Colonic mucosa (tissue), 4 donors: Measurements from ENCODE around the gene HAO1. TPM values are rescaled to one million over a fixed set of nuclear protein-coding genes. Genes with fewer than 3 reads are reported as not detected.

ENCODE experiments used
- DNase-seq: peaks from one replicate; pipeline ENCODE4 v3.0.0-alpha.2; 2020
- H3K27ac ChIP-seq: fragments of 200-600 bp; one replicate; pipeline ENCODE4 v1.8.0; 2021
- H3K27me3 ChIP-seq: fragments of 200-600 bp; one replicate; pipeline ENCODE4 v1.8.0; 2021
- H3K36me3 ChIP-seq: fragments of 200-600 bp; one replicate; pipeline ENCODE4 v1.8.0; 2021
- H3K4me1 ChIP-seq: fragments of 200-600 bp; one replicate; pipeline ENCODE4 v1.8.0; 2021; ENCODE audit warnings: mild to moderate bottlenecking
- H3K4me3 ChIP-seq: fragments of 200-600 bp; one replicate; pipeline ENCODE4 v1.8.0; 2021
- H3K9ac ChIP-seq, 2 donors: one replicate each; pipeline ENCODE4 v1.7.0; 2013; ENCODE audit warnings: control low read depth in 2 of 2, low read depth in 2 of 2, low read length in 2 of 2
- H3K9me3 ChIP-seq: fragments of 200-600 bp; one replicate; pipeline ENCODE4 v1.8.0; 2021
- intact Hi-C: fragments of 100-400 bp; cut with DNase I; formaldehyde crosslinking; loops from one replicate; pipeline ENCODE4 v1.14.1; 2022
- total RNA-seq, 2 donors: library from RNA; stranded (reverse); fragmentation: NEBNext Ultra II Directional in 1 of 2; extraction: Animal tissue kit (Norgen Biotek cat#: 25700) in 1 of 2; gene quantifications; one replicate each; pipeline ENCODE4 v1.2.1, GENCODE V29; 2021
- TF ChIP-seq, protein P1 (sequence below): fragments of 200-600 bp; IDR thresholded peaks from one replicate; pipeline ENCODE4 v1.8.0; 2022; ENCODE audit warnings: antibody characterized with exemption, mild to moderate bottlenecking
- donor health status: healthy.
- donor health status: DM: no; HTN: no; CAD: no.
- donor health status: DM: no; HTN: no; CAD: no.

HAO1 gene
- total RNA-seq, 2 donors from 2014 or later = not detected

DNA sequence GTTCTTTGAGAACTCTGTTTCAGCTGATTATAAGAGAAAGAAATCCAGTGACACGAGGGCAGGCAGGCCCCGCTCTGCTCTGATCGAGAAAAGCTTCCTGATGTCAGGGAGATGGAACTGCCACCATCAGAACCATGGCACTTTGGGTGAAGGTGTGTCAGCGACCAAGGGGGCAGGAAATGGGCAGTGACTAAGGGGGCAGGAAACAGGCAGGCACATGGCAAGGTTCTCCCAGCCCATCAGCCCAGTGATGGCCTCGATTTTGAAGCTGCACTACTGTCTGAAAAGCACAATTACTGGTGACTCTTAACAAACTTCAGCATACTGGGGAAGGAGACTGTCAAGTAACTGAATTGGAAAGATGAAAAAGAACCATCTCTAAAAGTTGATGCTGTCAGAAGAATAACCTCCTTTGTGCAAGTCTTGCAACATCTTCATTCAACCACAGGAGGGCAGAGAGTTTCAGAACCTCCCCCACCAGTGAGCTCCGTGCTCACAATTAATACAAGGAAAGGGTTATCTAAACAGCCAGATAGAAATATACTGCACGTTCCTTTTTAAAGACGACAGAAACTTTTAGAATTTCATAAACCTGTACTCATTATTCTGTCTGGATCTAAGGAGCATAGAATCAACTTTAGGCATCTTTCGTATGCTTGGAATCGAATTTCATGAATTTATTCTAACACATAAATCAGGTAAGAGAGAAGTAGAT lies 40.2 kb upstream of the HAO1 start:
- no peak for DNase-seq
- no peaks in the 10 kb centered on the region for H3K4me1 ChIP-seq
- TF ChIP-seq, protein P1, sequence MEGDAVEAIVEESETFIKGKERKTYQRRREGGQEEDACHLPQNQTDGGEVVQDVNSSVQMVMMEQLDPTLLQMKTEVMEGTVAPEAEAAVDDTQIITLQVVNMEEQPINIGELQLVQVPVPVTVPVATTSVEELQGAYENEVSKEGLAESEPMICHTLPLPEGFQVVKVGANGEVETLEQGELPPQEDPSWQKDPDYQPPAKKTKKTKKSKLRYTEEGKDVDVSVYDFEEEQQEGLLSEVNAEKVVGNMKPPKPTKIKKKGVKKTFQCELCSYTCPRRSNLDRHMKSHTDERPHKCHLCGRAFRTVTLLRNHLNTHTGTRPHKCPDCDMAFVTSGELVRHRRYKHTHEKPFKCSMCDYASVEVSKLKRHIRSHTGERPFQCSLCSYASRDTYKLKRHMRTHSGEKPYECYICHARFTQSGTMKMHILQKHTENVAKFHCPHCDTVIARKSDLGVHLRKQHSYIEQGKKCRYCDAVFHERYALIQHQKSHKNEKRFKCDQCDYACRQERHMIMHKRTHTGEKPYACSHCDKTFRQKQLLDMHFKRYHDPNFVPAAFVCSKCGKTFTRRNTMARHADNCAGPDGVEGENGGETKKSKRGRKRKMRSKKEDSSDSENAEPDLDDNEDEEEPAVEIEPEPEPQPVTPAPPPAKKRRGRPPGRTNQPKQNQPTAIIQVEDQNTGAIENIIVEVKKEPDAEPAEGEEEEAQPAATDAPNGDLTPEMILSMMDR = no peak
- intact Hi-C loops = no loop called here
- H3K4me3 ChIP-seq = no peak overlapping the region
- H3K9ac ChIP-seq = no peak overlapping the region
- no peaks in the 10 kb centered on the region for H3K9me3 ChIP-seq
- no peaks in the 10 kb centered on the region for H3K36me3 ChIP-seq
- H3K27me3 ChIP-seq = no peaks in the 10 kb centered on the region
- no peak overlapping the region for H3K27ac ChIP-seq

DNA sequence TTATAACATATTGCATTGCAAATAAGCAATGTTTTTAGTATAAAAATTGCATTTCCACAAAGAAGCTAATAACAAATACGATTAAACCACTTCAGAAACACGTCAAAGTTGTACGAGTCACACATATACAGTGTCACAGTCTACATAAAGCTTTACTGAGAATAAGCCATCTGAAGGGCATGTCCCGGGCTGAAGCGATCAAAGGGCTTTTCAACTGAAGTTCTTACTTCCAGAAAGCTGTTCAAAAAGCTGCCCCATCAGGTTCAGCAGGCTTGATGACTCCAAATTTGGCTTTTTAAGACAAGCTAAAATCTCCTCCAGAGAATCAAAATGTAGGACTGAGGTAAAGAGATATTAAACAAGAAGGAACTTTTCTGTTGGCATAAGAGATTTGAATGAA lies 37.5 kb upstream of the HAO1 start:
- no peak overlapping the region for H3K9ac ChIP-seq
- H3K9me3 ChIP-seq = no peaks in the 10 kb centered on the region
- intact Hi-C loops = no loop called here

DNA sequence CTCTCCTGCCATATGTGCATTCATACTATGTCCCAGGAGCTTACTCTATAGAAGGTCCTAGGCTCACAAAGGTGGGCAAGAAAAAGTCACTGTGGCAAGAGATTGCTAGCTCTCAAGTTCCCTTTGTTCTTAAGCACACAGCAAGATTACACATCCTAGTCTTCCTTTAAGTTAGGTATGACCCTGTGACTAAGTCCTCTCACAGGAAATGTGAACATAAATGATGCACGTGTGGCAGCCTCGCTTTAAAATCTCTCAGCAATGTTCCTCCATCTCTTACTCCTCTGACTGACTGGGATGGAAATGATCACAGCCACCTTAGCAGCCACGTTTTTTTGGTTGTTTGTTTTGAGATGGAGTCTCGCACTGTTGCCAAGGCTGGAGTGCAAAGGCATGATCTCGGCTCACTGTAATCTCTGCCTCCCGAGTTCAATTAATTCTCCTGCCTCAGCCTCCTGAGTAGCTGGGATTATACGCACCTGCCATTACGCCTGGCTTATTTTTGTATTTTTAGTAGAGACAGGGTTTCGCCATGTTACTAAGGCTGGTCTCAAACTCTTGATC lies 35.7 kb upstream of the HAO1 start:
- Histone ChIP-seq H3K9ac (no peak overlapping the region), H3K4me3 (no peak overlapping the region), H3K27me3 (no peaks in the 10 kb centered on the region), H3K27ac (no peak overlapping the region), H3K9me3 (no peaks in the 10 kb centered on the region), H3K4me1 (no peaks in the 10 kb centered on the region), H3K36me3 (no peaks in the 10 kb centered on the region)
- intact Hi-C loops = no loop called here
- DNase-seq = no peak
- TF ChIP-seq, protein P1 = no peak

More for the DNA sequence above, 37.5 kb upstream of the HAO1 start:
- TF ChIP-seq, protein P1 = no peak
- Histone ChIP-seq H3K4me3 (no peak overlapping the region), H3K27me3 (no peaks in the 10 kb centered on the region), H3K4me1 (no peaks in the 10 kb centered on the region), H3K36me3 (no peaks in the 10 kb centered on the region), H3K27ac (no peak overlapping the region)
- no peak for DNase-seq

DNA sequence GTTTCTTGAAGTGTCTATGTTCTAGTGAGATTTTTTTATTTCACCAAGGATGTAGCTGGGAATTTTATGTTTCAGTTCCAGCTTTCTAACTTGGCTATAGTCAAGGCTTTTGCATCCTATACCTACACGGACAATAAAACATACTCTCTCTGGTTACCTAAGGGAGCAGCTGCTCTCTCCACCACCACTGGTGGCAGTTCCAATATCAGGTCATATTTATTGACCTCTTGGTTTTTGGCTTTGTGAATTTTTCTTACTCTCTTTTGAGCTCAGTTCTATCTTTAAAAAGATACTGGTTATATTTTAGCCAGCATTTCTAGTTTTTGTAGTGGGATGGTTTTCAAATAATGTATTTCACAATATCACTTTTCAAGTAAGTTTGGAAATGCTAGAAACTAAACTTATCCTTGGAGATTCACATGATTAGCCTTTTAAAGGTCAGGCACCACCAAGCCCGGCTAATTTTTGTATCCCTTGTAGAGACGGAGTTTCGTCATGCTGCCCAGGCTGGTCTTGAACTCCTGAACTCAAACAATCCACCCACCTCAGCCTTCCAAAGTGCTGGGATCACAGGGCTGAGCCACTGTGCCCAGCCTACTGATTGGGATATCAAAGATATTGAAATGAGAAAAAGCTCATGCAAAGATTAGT lies 34.7 kb upstream of the HAO1 start:
- no peak overlapping the region for H3K27ac ChIP-seq
- no peaks in the 10 kb centered on the region for H3K27me3 ChIP-seq
- intact Hi-C loops = no loop called here
- TF ChIP-seq, protein P1 = no peak
- no peaks in the 10 kb centered on the region for H3K4me1 ChIP-seq
- no peaks in the 10 kb centered on the region for H3K36me3 ChIP-seq
- no peak overlapping the region for H3K9ac ChIP-seq
- DNase-seq = no peak
- H3K4me3 ChIP-seq = no peak overlapping the region
- no peaks in the 10 kb centered on the region for H3K9me3 ChIP-seq

DNA sequence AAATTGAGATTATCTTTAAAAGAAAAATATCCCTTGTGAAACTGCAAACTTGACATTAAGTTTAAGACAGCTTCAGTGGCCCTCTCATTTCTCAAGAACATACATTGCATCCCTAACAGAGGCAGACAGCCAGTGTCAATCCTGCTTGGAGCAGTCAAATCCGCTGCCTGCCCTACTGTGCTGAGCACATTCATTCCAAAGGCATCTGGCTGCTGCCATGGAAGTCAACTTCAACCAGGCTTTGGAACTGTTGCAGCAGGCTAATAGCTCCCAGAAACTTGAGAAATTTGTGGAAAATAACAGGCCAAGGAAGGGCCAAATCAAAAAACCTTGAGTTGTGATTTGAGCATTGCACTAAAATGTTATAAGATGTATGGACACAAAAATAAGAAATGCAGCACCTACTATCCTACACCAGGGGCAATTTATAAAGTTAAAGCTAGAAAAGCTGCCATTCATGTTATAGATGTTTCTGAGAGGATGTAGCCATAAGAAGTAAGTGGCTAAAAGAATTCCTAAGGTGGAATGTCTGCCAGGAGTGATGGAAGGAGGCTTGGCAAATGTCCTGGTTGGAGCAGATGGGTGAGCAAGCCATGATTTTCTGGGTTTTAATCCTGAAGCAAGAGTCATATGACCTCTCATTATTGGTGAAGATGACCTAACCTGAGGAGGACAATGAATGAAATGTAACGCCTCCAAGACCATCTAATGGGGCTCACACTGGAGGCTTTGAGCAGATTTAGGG lies 31.4 kb upstream of the HAO1 start:
- Histone ChIP-seq H3K4me3 (no peak overlapping the region), H3K9ac (no peak overlapping the region), H3K4me1 (no peaks in the 10 kb centered on the region), H3K27me3 (no peaks in the 10 kb centered on the region), H3K36me3 (no peaks in the 10 kb centered on the region), H3K9me3 (no peaks in the 10 kb centered on the region), H3K27ac (no peak overlapping the region)
- intact Hi-C loops = no loop called here
- DNase-seq = no peak
- TF ChIP-seq, protein P1 = no peak
